Cardiac fibroblast (primary cell): ENCODE measurements around the gene SSH2.

ENCODE experiments used
- DNase-seq, 2 donors: peaks; one replicate each; pipeline versions ENCODE4 v3.0.0 to v3.0.0-alpha.2; 2010; ENCODE audit warnings: low read depth in 2 of 2
- H3K4me3 ChIP-seq, 2 donors: replicated peaks in 1 of 2; 1 replicate in 1 of 2; 2 replicates in 1 of 2; pipeline ENCODE4 v1.5.1; 2011; ENCODE audit warnings: low read depth in 2 of 2, low read length in 2 of 2, mild to moderate bottlenecking in 2 of 2, moderate library complexity in 1 of 2
- CTCF ChIP-seq: IDR thresholded peaks from one replicate; pipeline ENCODE4 v1.5.1; 2011; ENCODE audit warnings: low read depth, mild to moderate bottlenecking, low read length, inconsistent platforms

SSH2 gene

GRCh38 chr17:29718446-29719039 lies 211.5 kb downstream of the SSH2 start:
- no peak for TF ChIP-seq CTCF
- no peak for DNase-seq

GRCh38 chr17:29717817-29718216 lies 212.2 kb downstream of the SSH2 start:
- no peak for TF ChIP-seq CTCF
- DNase-seq = no peak
- H3K4me3 ChIP-seq = no peak overlapping the region

More at GRCh38 chr17:29718446-29719039, 211.5 kb downstream of the SSH2 start:
- H3K4me3 ChIP-seq = no peak overlapping the region

- no peak for DNase-seq
Observed at GRCh38 chr17:29716566-29716965, 213.5 kb downstream of the SSH2 start.

GRCh38 chr17:29715680-29716079 lies 214.3 kb downstream of the SSH2 start:
- no peak for TF ChIP-seq CTCF
- no peak overlapping the region for H3K4me3 ChIP-seq
- DNase-seq = no peak

More at GRCh38 chr17:29716566-29716965, 213.5 kb downstream of the SSH2 start:
- no peak for TF ChIP-seq CTCF
- no peak overlapping the region for H3K4me3 ChIP-seq

GRCh38 chr17:29714146-29714545 lies 215.9 kb downstream of the SSH2 start:
- TF ChIP-seq CTCF = no peak
- H3K4me3 ChIP-seq = no peak overlapping the region
- DNase-seq = no peak

- no peak overlapping the region for H3K4me3 ChIP-seq
- DNase-seq = no peak
- TF ChIP-seq CTCF = no peak
Observed at GRCh38 chr17:29713626-29714025, 216.4 kb downstream of the SSH2 start.
